Measurements from ENCODE around the gene IFNL3. TPM values are rescaled to one million over a fixed set of nuclear protein-coding genes. Genes with fewer than 3 reads are reported as not detected.

IFNL3 gene
- total and polyA plus RNA-seq, 9 donors = not detected

DNA sequence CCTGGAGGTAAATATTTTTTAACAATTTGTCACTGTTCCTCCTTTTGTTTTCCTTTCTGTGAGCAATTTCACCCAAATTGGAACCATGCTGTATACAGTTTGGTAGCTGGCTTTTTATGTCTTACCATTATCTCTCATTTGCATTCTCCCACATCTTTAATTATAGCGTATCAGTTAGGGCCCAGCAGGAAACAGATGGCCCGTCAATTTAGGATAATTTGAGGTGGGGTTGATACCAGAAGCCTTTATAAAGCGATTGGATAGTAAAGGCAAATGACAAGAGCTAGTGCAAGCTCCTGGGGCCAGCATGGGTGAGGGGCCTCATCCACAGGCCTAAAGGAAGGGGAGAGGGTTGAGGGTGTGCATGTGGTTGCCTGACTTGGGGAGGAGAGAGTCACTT, 7.7 kb upstream of the IFNL3 start:
- Histone ChIP-seq H3K27ac (no peak overlapping the region), H3K36me3 (no peaks in the 10 kb centered on the region), H3K9me3 (peaks cover 0 to 4% of the 10 kb centered on the region in 2 donors), H3K4me1 (ENCODE audit: insufficient read depth) (no peaks in the 10 kb centered on the region), H3K4me3 (no peak overlapping the region), H3K27me3 (no peaks in the 10 kb centered on the region)
- TF ChIP-seq POLR2A (IDR thresholded peaks at IDR 0.05) = no peak
- TF ChIP-seq, protein P1, sequence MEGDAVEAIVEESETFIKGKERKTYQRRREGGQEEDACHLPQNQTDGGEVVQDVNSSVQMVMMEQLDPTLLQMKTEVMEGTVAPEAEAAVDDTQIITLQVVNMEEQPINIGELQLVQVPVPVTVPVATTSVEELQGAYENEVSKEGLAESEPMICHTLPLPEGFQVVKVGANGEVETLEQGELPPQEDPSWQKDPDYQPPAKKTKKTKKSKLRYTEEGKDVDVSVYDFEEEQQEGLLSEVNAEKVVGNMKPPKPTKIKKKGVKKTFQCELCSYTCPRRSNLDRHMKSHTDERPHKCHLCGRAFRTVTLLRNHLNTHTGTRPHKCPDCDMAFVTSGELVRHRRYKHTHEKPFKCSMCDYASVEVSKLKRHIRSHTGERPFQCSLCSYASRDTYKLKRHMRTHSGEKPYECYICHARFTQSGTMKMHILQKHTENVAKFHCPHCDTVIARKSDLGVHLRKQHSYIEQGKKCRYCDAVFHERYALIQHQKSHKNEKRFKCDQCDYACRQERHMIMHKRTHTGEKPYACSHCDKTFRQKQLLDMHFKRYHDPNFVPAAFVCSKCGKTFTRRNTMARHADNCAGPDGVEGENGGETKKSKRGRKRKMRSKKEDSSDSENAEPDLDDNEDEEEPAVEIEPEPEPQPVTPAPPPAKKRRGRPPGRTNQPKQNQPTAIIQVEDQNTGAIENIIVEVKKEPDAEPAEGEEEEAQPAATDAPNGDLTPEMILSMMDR (IDR thresholded peaks at IDR 0.05) = no peak
- intact Hi-C loops (cut with DNase I) = no loop called here
- 39 to 52% (median 39%) methylated on average over 3 of the region's 3 CpGs for WGBS, 3 donors
- DNase-seq = no peak

DNA sequence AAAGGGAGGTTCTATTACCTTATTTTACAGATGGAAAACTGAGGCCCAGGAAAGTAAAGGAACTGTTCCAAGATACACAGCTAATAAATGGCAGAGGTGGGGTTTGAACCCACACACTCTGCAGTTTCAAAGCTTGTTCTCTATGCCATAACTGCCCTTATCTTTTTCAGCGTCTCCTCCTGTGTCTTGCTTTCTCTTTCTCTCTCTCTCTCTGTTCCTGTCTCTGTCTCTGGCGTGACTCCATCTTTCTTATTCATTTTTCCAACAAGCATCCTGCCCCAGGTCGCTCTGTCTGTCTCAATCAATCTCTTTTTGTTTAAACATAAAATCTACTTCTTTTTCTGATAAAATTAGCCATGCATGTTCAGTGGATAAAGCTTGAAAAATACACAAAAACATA, 7.0 kb upstream of the IFNL3 start:
- no peak for TF ChIP-seq EP300 (IDR thresholded peaks at IDR 0.05)
- TF ChIP-seq, protein P1 (IDR thresholded peaks at IDR 0.05) = no peak
- TF ChIP-seq POLR2A (IDR thresholded peaks at IDR 0.05) = no peak
- H3K27ac ChIP-seq = no peak overlapping the region
- H3K4me3 ChIP-seq = no peak overlapping the region
- WGBS, 3 donors = 38 to 54% (median 51%) methylated on average over 3 of the region's 3 CpGs
- no peaks in the 10 kb centered on the region for H3K27me3 ChIP-seq
- no peak for DNase-seq
- H3K9me3 ChIP-seq = peaks cover 0 to 4% of the 10 kb centered on the region in 2 donors
- intact Hi-C loops (cut with DNase I) = no loop called here
- no peaks in the 10 kb centered on the region for H3K4me1 ChIP-seq (ENCODE audit: insufficient read depth)
- H3K36me3 ChIP-seq = no peaks in the 10 kb centered on the region

DNA sequence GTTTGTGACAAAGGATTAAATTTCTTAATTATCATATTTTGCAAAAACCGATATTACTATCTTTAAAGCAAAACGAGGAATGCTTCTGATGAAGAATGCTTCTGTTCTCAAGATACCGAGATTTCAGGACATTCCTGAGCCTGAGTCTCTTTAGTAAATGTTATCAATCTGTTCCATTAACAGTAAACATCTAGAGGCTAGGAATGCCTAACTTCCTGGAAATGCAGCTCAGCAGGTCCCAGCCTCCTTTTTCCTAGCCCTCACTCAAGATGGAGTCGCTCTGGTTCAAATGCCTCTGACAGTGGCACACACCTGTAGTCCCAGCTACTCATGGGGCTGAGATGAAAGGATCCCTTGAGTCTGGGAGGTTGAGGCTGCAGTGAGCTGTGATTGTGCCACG, 6.3 kb upstream of the IFNL3 start:
- intact Hi-C loops (cut with DNase I) = no loop called here
- H3K36me3 ChIP-seq = no peaks in the 10 kb centered on the region
- no peaks in the 10 kb centered on the region for H3K9me3 ChIP-seq
- no peak for DNase-seq
- WGBS, 3 donors = 43 to 63% (median 51%) methylated on average over 5 of the region's 5 CpGs
- no peak for TF ChIP-seq EP300 (IDR thresholded peaks at IDR 0.05)
- TF ChIP-seq, protein P1 (IDR thresholded peaks at IDR 0.05) = no peak
- no peak for TF ChIP-seq POLR2A (IDR thresholded peaks at IDR 0.05)
- H3K27me3 ChIP-seq = no peaks in the 10 kb centered on the region
- H3K27ac ChIP-seq = no peak overlapping the region
- H3K4me3 ChIP-seq = no peak overlapping the region
- no peaks in the 10 kb centered on the region for H3K4me1 ChIP-seq (ENCODE audit: insufficient read depth)

DNA sequence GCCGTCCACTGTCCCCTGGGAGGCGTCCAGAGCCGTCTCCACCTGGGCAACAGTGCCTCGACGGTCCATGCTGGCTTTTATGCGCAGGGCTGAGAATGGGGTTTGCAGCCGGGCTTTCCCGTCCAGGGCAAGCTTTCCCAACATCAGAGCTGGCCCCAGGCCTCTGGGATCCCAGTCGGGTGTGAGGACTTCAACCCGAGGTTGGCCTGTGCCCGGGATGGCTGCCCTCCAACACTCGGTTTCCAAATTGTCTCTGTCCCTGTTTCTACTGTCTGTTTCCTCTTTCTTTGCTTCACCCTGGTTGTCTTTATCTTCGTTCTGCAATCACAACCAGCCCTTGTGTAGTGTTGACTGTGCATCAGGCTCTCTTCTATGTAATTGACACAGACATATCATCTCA, 4.0 kb upstream of the IFNL3 start, which contains the start of gene IFNL4:
Gene IFNL4, minus strand, starts transcription at position 51 of the 400 bp plus-strand sequence.
- H3K4me1 ChIP-seq (ENCODE audit: insufficient read depth) = no peaks in the 10 kb centered on the region
- no peak within 1 kb of the TSS for H3K4me3 ChIP-seq
- DNase-seq = no peak
- intact Hi-C loops (cut with DNase I) = no loop called here
- TF ChIP-seq, protein P1 (IDR thresholded peaks at IDR 0.05) = no peak
- TF ChIP-seq POLR2A (IDR thresholded peaks at IDR 0.05) (no peak), EP300 (IDR thresholded peaks at IDR 0.05) (no peak)
- no peaks in the 10 kb centered on the region for H3K9me3 ChIP-seq
- no peaks in the 10 kb centered on the region for H3K27me3 ChIP-seq
- no peaks in the 10 kb centered on the region for H3K36me3 ChIP-seq
- 67 to 83% (median 82%) methylated on average over 13 of the region's 13 CpGs for whole genome bisulfite sequencing, 3 donors
- H3K27ac ChIP-seq = no peak within 1 kb of the TSS
